Measurements from ENCODE around the gene GGT7.

GGT7 gene

GRCh38 chr20:34798328-34798727 lies 74.3 kb downstream of the GGT7 start:
- no peaks in the 10 kb centered on the region for H3K36me3 ChIP-seq (ENCODE audit: insufficient read depth, low read length)
- no peak overlapping the region for H3K4me2 ChIP-seq (ENCODE audit: low read length)
- H3K27ac ChIP-seq (ENCODE audit: low read depth, low read length, poor library complexity, severe bottlenecking) = no peak overlapping the region
- no peaks in the 10 kb centered on the region for H3K27me3 ChIP-seq (ENCODE audit: insufficient read depth, low read length)
- no peak for TF ChIP-seq CTCF (IDR thresholded peaks at IDR 0.05; ENCODE audit: low read length)
- no peak for TF ChIP-seq EZH2 (IDR thresholded peaks at IDR 0.05; ENCODE audit: borderline replicate concordance, low read length)
- H3K79me2 ChIP-seq (ENCODE audit: insufficient read depth, low read length) = peaks cover 54% of the 10 kb centered on the region
- H2AFZ ChIP-seq (ENCODE audit: low read length) = no peak overlapping the region
- no peak overlapping the region for H3K4me3 ChIP-seq (ENCODE audit: low read depth, low read length, poor library complexity, severe bottlenecking)
- H3K4me1 ChIP-seq (ENCODE audit: insufficient read depth, low read length, severe bottlenecking) = no peaks in the 10 kb centered on the region
- H4K20me1 ChIP-seq (ENCODE audit: insufficient read depth, low read length) = no peaks in the 10 kb centered on the region
- no peak overlapping the region for H3K9ac ChIP-seq (ENCODE audit: low read length)
- no peaks in the 10 kb centered on the region for H3K9me2 ChIP-seq (ENCODE audit: low read depth, low read length)
- no peaks in the 10 kb centered on the region for H3F3A ChIP-seq (ENCODE audit: insufficient read depth, low read length)
- no peaks in the 10 kb centered on the region for H3K9me3 ChIP-seq (ENCODE audit: low read length)

- Histone ChIP-seq H2AFZ (ENCODE audit: low read length) (no peak overlapping the region), H3K4me2 (ENCODE audit: low read length) (no peak overlapping the region), H3K4me1 (ENCODE audit: insufficient read depth, low read length, severe bottlenecking) (peaks cover 1% of the 10 kb centered on the region), H3K27ac (ENCODE audit: low read depth, low read length, poor library complexity, severe bottlenecking) (no peak overlapping the region), H3K9me3 (ENCODE audit: low read length) (no peaks in the 10 kb centered on the region), H3K79me2 (ENCODE audit: insufficient read depth, low read length) (peaks cover 58% of the 10 kb centered on the region), H3K9ac (ENCODE audit: low read length) (no peak overlapping the region), H3F3A (ENCODE audit: insufficient read depth, low read length) (no peaks in the 10 kb centered on the region), H3K9me2 (ENCODE audit: low read depth, low read length) (no peaks in the 10 kb centered on the region), H3K27me3 (ENCODE audit: insufficient read depth, low read length) (no peaks in the 10 kb centered on the region), H3K4me3 (ENCODE audit: low read depth, low read length, poor library complexity, severe bottlenecking) (no peak overlapping the region), H4K20me1 (ENCODE audit: insufficient read depth, low read length) (no peaks in the 10 kb centered on the region), H3K36me3 (ENCODE audit: insufficient read depth, low read length) (no peaks in the 10 kb centered on the region)
- TF ChIP-seq CTCF (IDR thresholded peaks at IDR 0.05; ENCODE audit: low read length) = no peak
- TF ChIP-seq EZH2 (IDR thresholded peaks at IDR 0.05; ENCODE audit: borderline replicate concordance, low read length) = no peak
Observed at GRCh38 chr20:34797012-34797995, 75.4 kb downstream of the GGT7 start.

Data from OCI-LY1 (cell line).